KG1 (cell line): Measurements from ENCODE around the gene SCUBE2.
"Not testable (repeated sequence)": the region's sequence is repeated elsewhere in the genome, so short reads cannot be mapped to it uniquely, and the experiment has no call there.

Experiments
- DNase-seq: peaks from one replicate; lab custom pipeline; 2025; lab: John Stamatoyannopoulos, UW

The SCUBE2 gene

GRCh38 chr11:9004183-9004926 is 87.0 kb downstream of the SCUBE2 start:
- DNase-seq = no peak

GRCh38 chr11:9003573-9004182 is 87.7 kb downstream of the SCUBE2 start, which contains the start of gene NRIP3:
Gene NRIP3 (minus strand): TSS chr11:9004001. CDS start chr11:9003935, 66 bp downstream.
- DNase-seq = peak; percentile 61

GRCh38 chr11:9002920-9003572 is 88.4 kb downstream of the SCUBE2 start:
- DNase-seq = no peak

- DNase-seq = peak; percentile 80
These were observed 89.7 kb downstream of the SCUBE2 start for GRCh38 chr11:9001736-9002135.

GRCh38 chr11:8998017-8998416 is 93.4 kb downstream of the SCUBE2 start:
- DNase-seq = no peak

GRCh38 chr11:8997451-8997850 is 93.9 kb downstream of the SCUBE2 start:
- DNase-seq = no peak

- no peak for DNase-seq
These were observed 101.9 kb downstream of the SCUBE2 start for GRCh38 chr11:8989453-8989852.

- no peak for DNase-seq
These were observed 102.8 kb downstream of the SCUBE2 start for GRCh38 chr11:8988329-8989234.

GRCh38 chr11:8987446-8987845 is 104.0 kb downstream of the SCUBE2 start:
- no peak for DNase-seq

- DNase-seq = not testable (repeated sequence)
These were observed 104.6 kb downstream of the SCUBE2 start for GRCh38 chr11:8986772-8987171.

GRCh38 chr11:8985462-8985861 is 105.9 kb downstream of the SCUBE2 start:
- no peak for DNase-seq

- no peak for DNase-seq
These were observed 107.8 kb downstream of the SCUBE2 start for GRCh38 chr11:8983552-8983951.

GRCh38 chr11:8980485-8980884 is 110.9 kb downstream of the SCUBE2 start:
- no peak for DNase-seq

- DNase-seq = not testable (repeated sequence)
These were observed 112.0 kb downstream of the SCUBE2 start for GRCh38 chr11:8979365-8979764.

GRCh38 chr11:8973121-8973520 is 118.3 kb downstream of the SCUBE2 start:
- DNase-seq = no peak

GRCh38 chr11:8971924-8972316 is 119.5 kb downstream of the SCUBE2 start:
- DNase-seq = no peak

GRCh38 chr11:8971196-8971923 is 120.0 kb downstream of the SCUBE2 start:
- DNase-seq = no peak
